ENCODE results near the gene SUN1. TPM values are rescaled to one million over a fixed set of nuclear protein-coding genes. Genes with fewer than 3 reads are reported as not detected.

SUN1 gene
- total RNA-seq, 1 experiment from 2014 or later: 158 TPM

DNA sequence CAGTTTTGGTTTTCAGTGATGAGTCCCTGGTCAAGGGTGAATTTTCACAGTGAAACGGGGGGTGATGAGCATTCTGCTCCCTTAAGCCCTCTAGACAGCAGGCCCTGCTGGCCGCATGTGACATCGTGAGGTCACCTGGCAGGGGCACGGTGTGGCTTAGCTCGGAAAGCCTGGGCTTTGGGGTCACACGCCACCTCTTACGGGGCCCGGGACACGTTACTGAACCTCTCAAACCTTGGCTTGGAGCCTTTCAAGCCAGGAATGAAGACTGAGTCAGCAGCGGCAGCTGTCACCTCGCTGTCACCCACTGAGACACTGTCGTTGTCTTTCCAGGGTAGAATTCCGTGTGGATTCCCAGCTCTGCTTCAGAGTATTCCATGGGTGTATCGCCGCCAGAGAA lies 48.2 kb downstream of the SUN1 start:
- ATAC-seq (no peak), DNase-seq (ENCODE audit: low spot score) (no peak)
- H3K27ac Mint-ChIP-seq: no peak overlapping the region
- no peaks in the 10 kb centered on the region for H3K27me3 Mint-ChIP-seq (ENCODE audit: low read depth)
- no peak for TF ChIP-seq AFF4 (CRISPR knock-in tag; IDR thresholded peaks at IDR 0.05; ENCODE audit: borderline replicate concordance)
- TF ChIP-seq E2F4 (CRISPR knock-in tag; IDR thresholded peaks at IDR 0.05; ENCODE audit: borderline replicate concordance, low read depth): no peak
- TF ChIP-seq, protein P1, sequence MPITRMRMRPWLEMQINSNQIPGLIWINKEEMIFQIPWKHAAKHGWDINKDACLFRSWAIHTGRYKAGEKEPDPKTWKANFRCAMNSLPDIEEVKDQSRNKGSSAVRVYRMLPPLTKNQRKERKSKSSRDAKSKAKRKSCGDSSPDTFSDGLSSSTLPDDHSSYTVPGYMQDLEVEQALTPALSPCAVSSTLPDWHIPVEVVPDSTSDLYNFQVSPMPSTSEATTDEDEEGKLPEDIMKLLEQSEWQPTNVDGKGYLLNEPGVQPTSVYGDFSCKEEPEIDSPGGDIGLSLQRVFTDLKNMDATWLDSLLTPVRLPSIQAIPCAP (CRISPR knock-in tag; IDR thresholded peaks at IDR 0.05): no peak
- TF ChIP-seq, protein P2, sequence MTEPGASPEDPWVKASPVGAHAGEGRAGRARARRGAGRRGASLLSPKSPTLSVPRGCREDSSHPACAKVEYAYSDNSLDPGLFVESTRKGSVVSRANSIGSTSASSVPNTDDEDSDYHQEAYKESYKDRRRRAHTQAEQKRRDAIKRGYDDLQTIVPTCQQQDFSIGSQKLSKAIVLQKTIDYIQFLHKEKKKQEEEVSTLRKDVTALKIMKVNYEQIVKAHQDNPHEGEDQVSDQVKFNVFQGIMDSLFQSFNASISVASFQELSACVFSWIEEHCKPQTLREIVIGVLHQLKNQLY (CRISPR knock-in tag; IDR thresholded peaks at IDR 0.05): no peak
- no peak for TF ChIP-seq ZNF396 (CRISPR knock-in tag; IDR thresholded peaks at IDR 0.05; ENCODE audit: borderline replicate concordance)
- TF ChIP-seq USF1 (CRISPR knock-in tag; IDR thresholded peaks at IDR 0.05): no peak
- no peak for TF ChIP-seq IRF2 (CRISPR knock-in tag; IDR thresholded peaks at IDR 0.05; ENCODE audit: borderline replicate concordance, low read depth)
- no peak for TF ChIP-seq ZNF232 (CRISPR knock-in tag; IDR thresholded peaks at IDR 0.05)
- TF ChIP-seq ZNF423 (CRISPR knock-in tag; IDR thresholded peaks at IDR 0.05): no peak
- H3K36me3 Mint-ChIP-seq: peaks cover 3% of the 10 kb centered on the region
- no peak overlapping the region for H3K4me3 Mint-ChIP-seq
- H3K9me3 Mint-ChIP-seq: no peaks in the 10 kb centered on the region
- H3K4me1 Mint-ChIP-seq: peaks cover 8% of the 10 kb centered on the region
- POLR2A ChIA-PET: no interaction called here
- CTCF ChIA-PET: no interaction called here

GRCh38 chr7:881441-882234 lies 49.4 kb downstream of the SUN1 start:
- Mint-ChIP-seq H3K9me3 (no peaks in the 10 kb centered on the region), H3K36me3 (peaks cover 3% of the 10 kb centered on the region), H3K27me3 (ENCODE audit: low read depth) (no peaks in the 10 kb centered on the region), H3K4me1 (peaks cover 8% of the 10 kb centered on the region), H3K27ac (peak overlapping the region; percentile 41; the same call in 1 of the 2 replicates), H3K4me3 (no peak overlapping the region)
- POLR2A ChIA-PET: no interaction called here
- CTCF ChIA-PET: no interaction called here
- TF ChIP-seq E2F4 (CRISPR knock-in tag; IDR thresholded peaks at IDR 0.05; ENCODE audit: borderline replicate concordance, low read depth) (no peak), NR3C1 (CRISPR knock-in tag; conservative IDR thresholded peaks at IDR 0.05; ENCODE audit: low read depth) (no peak), IRF2 (CRISPR knock-in tag; IDR thresholded peaks at IDR 0.05; ENCODE audit: borderline replicate concordance, low read depth) (no peak), JAZF1 (CRISPR knock-in tag; IDR thresholded peaks at IDR 0.05) (no peak), ZBTB43 (CRISPR knock-in tag; IDR thresholded peaks at IDR 0.05) (no peak), ZNF263 (CRISPR knock-in tag; IDR thresholded peaks at IDR 0.05; ENCODE audit: low read depth) (no peak), ZNF281 (CRISPR knock-in tag; IDR thresholded peaks at IDR 0.05) (no peak), NFATC4 (CRISPR knock-in tag; IDR thresholded peaks at IDR 0.05) (no peak), MXD4 (CRISPR knock-in tag; IDR thresholded peaks at IDR 0.05; ENCODE audit: borderline replicate concordance) (no peak), ETV6 (CRISPR knock-in tag; IDR thresholded peaks at IDR 0.05) (no peak)
- TF ChIP-seq, protein P3, sequence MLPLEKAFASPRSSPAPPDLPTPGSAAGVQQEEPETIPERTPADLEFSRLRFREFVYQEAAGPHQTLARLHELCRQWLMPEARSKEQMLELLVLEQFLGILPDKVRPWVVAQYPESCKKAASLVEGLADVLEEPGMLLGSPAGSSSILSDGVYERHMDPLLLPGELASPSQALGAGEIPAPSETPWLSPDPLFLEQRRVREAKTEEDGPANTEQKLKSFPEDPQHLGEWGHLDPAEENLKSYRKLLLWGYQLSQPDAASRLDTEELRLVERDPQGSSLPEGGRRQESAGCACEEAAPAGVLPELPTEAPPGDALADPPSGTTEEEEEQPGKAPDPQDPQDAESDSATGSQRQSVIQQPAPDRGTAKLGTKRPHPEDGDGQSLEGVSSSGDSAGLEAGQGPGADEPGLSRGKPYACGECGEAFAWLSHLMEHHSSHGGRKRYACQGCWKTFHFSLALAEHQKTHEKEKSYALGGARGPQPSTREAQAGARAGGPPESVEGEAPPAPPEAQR (CRISPR knock-in tag; IDR thresholded peaks at IDR 0.05): no peak
- DNase-seq (ENCODE audit: low spot score) (no peak), ATAC-seq (no peak)
